Left renal cortex interstitium (tissue), 4 donors: ENCODE results near the gene ZSCAN25. TPM values are rescaled to one million over a fixed set of nuclear protein-coding genes. Genes with fewer than 3 reads are reported as not detected.
"Not testable (repeated sequence)": the region's sequence is repeated elsewhere in the genome, so short reads cannot be mapped to it uniquely, and the experiment has no call there.

Source experiments
- DNase-seq, 4 donors: peaks; one replicate each; pipeline ENCODE4 v3.0.0-alpha.2; 2013; ENCODE audit warnings: low read depth in 4 of 4, low spot score in 2 of 4, missing footprints in 1 of 4
- polyA plus RNA-seq, 4 donors: library from polyadenylated mRNA; unstranded; fragments of 120-200 nt; gene quantifications; one replicate each; pipeline ENCODE4 v1.2.1, GENCODE V29; 2013; ENCODE audit not compliant: insufficient read length in 4 of 4

Gene ZSCAN25
- polyA plus RNA-seq, 4 donors = 17.3 to 21.4 (median 19.6) TPM

DNA sequence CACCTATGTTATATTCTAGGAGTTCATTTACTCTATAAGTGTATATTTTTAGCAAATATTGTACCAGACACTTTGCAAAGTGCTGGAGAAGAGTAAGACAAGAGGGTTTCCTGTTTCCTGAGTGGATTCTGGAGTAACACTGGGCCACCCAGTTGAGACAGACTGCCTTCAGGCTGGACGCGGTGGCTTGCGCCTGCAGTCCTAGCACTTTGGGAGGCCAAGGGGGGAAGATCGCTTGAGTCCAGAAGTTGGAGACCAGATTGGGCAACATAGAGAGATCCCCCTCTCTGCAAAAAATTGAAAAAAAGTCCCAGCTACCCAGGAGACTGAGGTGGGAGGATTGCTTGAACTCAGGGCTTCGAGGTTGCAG lies 772 bp upstream of the ZSCAN25 start:
- no peak for DNase-seq

DNA sequence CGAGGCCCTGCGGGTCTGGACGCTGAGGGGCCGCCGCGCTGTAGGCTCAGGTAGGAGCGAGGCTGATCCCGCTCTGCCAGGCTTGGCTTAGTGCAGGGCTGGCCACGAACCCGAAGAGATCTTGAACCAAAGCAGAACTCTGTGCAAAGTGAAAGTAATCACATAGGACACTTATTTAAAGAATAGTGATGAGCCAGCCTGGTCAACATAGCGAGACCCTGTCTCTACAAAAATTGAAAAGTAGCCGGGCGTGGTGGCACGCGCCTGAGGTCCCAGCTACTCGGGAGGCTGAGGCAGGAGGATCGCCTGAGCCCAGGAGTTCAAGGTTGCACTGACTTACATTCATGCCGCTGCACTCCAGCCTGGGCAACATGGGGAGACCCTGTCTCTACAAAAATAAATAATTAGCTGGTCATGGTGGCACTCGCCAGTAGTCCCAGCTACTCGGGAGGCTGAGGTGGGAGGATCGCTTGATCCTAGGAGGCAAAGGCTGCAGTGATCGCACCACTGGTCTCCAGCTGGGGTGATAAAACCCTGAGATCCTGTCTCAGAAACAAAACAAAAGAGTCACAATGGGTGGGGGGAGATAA lies 541 bp downstream of the ZSCAN25 start:
- DNase-seq = no peak

DNA sequence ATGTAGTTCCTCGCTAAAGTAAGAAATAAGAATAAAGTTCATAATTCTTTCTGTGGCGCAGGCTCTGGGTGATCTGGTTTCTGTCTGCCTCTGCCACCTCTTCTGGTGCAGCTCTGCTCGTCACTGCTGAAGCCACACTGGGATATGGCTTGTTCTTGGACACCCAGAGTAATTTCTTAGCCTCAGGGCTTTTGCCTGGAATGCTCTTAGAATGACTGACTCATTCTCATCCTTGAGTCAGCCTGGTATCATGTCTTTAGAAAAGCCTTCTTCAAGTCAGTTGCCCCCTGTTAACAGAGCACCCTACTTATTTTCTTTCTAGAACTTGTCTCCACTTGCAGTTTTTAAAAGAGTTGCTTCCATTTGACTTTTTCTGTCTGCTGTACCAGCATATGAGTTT lies 2.0 kb downstream of the ZSCAN25 start:
- no peak for DNase-seq

DNA sequence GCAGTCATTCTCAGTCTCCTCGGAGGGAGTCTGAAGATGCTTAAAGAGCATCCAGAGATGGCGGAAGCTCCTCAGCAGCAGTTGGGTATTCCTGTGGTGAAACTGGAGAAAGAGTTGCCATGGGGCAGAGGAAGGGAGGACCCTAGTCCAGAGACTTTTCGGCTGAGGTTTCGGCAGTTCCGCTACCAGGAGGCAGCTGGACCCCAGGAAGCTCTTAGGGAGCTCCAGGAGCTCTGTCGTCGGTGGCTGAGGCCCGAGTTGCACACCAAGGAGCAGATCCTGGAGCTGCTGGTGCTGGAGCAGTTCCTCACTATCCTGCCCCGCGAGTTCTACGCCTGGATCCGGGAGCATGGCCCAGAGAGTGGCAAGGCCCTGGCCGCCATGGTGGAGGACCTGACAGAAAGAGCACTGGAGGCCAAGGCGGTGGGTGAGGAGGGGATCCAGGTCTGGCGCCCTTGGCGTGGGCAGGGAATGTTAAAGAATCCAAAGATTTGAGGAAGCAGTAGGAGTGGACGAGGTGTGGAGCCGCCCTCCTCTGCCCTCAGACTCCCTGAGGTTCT lies 2.9 kb downstream of the ZSCAN25 start:
- no peak for DNase-seq

DNA sequence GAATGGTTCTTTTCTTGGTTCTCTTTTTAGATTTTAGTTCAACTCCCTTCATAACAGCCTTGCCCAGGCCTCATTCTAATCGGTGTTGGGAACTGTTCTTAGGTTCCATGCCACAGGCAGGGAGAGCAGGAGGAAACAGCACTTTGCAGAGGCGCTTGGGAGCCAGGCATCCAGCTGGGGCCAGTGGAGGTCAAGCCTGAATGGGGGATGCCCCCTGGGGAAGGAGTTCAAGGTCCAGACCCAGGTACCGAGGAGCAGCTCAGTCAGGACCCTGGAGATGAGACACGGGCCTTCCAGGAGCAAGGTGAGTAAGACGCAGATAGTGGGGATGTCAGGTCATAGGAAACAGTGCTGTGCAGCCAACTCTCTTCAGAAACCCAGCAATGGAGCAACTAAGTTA lies 4.5 kb downstream of the ZSCAN25 start:
- DNase-seq = no peak

DNA sequence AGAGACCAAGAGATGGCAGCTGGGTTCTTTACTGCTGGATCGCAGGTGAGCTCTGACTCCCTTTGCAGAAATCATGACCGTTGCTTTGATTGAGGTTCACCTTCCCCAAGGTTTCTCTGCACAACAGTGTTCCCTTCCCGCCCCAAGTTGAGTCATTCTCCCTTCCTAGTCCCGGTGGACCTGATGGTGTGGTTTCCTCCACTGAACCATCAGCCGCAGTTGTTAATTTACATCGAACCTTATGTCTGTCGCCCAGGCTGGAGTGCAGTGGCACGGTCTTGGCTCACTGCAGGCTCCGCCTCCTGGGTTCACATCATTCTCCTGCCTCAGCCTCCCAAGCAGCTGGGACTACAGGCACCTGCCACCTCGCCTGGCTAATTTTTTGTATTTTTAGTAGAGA lies 5.8 kb downstream of the ZSCAN25 start:
- DNase-seq = no peak

DNA sequence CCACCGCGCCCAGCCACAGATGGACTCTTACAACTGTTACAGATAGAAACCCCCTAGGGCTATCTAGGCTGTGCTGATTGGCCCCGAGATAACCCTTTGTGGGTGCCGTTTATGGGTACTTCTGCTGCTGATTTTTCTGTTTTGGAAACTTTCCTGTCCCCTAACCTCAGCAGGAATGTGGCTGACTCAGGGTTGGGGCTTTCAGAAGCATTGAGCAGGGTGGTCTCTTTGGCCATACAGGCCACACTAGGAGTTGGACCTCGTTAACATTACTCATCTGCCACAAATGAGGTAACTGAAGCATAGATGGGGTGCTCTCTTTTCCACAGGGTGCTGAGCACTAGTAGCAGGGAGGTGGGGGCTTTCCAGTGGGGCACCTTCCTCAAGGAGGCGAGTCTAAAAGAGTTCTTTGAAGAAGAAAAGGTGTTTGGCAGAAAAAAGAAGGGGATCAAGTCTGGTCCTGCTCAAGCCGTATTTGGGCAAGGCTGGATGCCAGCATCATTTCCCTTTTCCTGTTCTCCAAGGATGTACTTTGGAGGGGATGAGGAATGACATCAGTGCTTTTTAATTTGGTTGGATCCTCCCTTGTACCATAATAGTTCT lies 6.4 kb downstream of the ZSCAN25 start:
- no peak for DNase-seq

DNA sequence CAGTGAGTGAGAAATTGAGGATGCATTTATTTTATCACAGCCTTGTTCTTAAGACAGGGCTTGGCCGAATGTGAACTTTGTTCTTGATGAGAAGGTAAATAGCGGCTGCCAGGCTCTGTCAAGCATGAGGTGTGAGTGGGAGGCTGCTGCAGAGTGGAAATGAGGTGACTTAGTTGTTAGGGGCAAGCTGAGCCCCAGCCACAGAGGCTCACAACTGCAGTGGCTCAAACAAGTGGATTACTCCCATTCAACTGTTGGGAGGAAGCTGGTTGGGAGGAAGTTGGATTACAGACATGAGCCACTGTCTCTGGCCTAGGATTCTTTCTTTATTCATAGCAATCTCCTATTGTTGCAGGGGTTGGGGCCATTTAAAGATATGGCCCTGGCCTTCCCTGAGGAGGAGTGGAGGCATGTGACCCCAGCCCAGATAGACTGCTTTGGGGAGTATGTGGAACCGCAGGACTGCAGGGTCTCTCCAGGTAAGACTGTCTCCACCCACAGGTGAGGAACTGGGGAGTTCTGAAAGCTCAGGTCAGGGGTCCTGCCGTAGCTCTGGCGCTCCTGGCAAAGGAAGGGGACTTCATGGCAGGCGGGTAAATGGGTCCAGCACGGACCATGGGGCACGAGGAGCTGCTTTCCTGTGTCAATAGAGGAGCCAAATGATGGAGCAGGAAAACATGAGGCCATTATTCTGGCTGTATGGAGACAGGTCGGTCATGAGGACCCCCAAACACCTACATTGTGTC lies 7.1 kb downstream of the ZSCAN25 start:
- DNase-seq = no peak

DNA sequence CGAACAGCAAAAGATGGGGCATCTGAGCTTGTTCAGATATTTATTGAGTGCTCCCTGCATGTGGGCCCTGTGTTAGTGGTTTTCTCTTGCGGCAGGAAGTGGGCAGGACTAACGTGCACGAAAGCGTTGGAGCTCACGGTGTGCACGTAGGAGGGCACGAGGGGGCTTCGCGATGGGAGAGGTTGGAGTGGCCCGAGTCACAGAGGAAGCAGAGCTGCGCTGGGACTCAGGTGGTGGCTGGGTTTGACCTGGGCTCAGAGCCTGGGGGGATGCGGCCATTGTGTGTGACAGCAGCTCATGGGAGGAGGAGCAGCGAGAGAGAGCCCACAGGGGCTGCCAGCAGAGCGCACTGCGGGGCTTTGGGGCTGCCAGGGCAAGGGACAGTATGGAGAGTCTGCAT lies 7.7 kb downstream of the ZSCAN25 start:
- no peak for DNase-seq

DNA sequence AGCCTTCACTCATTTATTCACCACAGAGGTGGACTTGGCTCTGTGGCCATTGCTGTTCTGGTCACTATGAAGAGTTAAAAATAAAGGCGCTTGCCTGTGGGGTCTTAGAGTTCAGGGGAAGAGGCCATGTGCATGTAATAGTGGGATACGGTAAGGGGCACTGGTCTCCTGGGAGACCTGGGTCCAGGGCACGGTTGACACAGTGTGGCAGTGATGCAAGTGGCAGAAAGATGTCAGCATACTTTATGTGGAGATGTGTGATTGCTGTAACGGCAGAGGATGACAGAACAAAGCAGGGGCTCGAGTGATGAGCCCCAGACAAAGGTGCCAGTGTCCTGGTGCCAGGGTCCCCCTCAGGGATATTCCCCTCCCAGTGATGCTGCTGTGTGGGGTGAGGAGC lies 8.6 kb downstream of the ZSCAN25 start:
- DNase-seq = no peak

DNA sequence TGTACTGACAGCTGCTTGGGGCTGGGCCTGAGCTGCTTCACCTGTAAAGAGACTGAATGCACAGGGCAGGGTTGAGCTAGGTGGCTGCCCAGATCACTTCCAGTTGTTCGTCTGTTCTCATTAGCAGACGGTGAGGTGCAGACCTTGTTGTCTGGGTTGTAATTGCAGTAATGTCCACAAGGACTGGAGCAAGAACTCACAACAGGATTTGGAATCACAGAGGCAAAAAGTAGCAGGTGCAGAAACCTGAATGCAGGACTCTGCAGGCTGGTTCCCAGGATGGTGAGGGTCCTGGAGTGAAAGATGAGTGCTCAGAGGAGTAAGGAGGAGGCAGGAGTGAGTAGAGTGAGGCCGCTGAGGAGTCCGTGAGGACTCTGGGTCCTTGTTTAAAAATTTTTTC lies 9.2 kb downstream of the ZSCAN25 start:
- DNase-seq = no peak

DNA sequence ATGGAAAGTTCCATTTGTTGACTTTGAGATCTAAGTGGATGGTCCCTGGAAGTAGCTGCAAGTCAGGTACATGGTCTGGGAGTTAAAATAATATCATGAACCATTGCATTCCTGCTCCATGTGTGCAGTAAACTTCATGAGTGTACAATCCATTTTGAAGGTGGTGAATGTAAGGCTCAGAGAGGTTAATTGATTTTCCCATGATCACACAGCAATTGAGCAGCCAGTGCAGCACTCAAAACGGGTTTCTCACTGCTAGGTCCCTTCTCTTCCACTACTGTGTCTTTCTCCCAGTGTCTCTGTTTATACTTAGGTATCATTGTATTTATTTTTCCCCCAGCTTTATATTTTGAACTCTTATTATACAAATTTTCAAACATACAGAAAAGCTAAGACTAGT lies 9.9 kb downstream of the ZSCAN25 start:
- no peak for DNase-seq

DNA sequence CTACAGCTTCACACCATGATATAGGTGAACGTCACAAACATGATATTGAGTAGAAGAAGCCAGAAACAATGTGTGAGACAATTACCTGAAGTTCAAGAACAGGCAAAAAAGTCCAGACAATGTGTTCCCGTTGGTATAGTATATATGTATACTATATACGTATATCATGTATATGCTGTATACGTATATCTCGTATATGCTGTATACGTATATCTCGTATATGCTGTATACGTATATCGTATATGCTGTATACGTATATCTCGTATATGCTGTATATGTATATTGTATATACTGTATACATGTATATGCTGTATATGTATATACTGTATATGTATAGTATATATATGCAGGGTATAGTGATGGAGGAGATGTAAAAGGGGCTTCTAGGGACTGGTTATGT lies 10.8 kb downstream of the ZSCAN25 start:
- no peak for DNase-seq

DNA sequence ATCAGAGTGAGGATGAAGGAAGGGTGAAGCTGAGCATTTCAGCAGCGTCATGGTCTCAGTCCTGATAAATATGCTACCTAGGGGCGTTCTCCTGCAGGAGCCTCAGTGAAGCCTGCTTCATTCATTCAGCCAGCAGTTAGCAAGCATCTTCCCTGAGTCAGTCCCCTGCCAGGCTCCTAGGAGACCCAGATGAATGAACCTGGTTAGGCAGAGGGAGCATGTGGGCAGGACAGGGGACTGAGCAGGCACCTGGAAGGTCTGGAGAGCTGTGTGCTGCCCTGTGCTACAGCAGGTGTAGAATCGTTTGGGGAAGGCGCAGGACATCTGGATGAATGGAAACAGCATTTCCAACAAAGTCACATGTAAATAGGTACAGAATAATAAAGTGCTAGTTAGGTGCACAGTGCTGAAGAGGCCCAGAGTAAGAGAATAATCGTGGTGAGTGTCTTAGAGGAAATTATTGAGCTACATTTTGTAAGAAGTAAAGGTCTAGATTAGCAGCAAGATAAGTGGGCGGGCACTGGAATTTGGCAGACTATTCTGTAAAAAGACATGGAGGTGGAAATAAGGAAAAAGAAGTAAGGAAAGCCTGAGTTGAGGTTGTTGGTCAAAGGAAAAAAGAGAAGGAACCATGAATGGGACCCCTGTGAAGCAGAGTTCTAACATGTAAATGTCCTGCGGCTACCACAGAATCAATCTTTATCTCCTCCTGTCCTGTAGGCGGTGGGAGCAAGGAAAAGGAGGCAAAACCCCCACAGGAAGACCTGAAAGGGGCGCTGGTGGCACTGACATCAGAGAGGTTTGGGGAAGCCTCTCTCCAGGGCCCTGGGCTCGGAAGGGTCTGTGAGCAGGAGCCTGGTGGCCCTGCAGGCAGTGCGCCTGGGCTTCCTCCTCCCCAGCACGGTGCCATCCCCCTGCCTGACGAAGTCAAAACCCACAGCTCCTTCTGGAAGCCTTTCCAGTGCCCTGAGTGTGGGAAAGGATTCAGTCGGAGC lies 12.0 kb downstream of the ZSCAN25 start:
- DNase-seq = no peak

DNA sequence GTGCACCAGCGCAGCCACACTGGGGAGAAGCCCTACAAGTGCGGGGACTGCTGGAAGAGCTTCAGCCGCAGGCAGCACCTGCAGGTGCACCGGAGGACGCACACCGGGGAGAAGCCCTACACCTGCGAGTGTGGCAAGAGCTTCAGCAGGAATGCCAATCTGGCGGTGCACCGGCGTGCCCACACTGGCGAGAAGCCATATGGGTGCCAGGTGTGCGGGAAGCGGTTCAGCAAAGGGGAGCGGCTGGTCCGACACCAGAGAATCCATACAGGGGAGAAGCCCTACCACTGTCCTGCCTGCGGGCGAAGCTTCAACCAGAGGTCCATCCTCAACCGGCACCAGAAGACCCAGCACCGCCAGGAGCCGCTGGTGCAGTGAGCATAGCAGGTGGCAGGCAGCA lies 12.9 kb downstream of the ZSCAN25 start:
- no peak for DNase-seq

DNA sequence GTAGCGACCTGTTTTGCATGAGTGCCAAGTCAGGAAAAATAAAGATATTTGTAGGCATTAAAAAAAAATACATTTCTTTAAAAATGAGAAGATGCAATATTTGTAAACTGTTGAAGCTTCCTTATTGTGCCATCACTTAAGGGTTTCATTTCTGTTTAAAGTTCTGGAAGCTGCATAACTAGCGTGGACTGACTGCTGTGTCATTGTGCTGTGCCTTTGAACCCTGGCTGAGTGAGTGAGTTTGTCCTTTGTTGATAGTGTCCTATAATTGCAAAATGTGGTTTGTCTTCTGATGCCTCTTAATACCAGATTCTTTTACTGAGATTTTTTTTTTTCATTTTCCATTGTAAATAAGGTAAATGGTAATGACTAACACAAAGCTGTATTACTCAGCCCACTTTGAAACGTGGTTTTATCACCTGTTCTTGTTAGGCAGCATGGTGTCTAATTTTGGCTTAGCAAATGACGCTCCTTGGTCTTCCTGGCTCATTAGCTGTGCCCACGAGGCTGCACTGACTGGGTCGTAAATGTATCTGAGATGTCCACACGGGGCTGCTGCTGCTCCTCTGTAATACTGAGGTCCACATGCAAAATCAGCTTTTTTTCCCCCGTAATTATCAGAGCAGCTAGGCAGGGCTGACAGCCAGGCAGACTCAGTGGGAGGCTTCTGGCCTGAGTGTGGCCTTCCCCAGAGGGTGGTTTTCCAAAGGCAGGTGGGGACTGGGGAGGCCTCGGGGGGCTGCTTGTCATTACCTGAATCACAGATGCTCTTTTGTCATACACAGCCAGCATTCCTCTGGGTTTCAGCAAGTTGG lies 14.8 kb downstream of the ZSCAN25 start:
- no peak for DNase-seq

DNA sequence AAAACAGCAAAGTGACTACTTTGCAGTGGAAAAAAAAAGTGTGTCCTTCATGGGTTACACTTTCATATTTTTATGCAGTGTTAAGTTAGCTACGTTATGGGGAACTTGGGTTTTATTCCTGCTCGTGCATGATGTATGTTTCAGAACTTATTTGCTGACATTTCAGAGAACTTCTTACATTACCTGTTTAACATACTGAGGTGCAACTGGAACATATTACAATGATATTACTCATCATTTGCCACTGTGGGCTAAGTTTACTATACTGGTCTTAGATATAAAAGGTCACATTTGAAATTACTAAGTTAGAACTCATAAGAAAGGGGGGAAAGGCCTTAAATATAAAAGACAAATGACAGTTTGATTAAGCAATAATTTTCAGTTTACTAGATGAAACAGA lies 20.7 kb downstream of the ZSCAN25 start:
- DNase-seq = not testable (repeated sequence)

DNA sequence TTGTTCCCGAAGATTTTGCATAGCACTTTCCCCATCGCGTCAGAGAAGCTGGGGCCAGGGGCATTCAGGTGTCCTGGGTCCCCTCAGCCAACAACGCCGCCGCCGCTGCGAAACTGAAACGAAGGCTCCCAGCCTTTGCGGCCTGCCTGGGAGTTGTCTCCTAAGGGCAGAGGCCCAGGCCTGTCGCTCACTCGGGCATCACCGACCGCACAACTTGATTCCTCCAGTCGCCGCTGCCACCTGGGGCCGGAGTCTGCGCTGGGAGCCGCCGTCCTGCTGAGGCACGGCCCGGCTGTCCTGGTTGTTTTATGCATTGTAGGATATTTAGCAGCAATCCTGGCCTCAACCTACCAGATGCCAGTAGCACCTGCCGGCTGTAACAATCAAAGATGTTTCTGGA lies 22.0 kb downstream of the ZSCAN25 start:
- DNase-seq = no peak

DNA sequence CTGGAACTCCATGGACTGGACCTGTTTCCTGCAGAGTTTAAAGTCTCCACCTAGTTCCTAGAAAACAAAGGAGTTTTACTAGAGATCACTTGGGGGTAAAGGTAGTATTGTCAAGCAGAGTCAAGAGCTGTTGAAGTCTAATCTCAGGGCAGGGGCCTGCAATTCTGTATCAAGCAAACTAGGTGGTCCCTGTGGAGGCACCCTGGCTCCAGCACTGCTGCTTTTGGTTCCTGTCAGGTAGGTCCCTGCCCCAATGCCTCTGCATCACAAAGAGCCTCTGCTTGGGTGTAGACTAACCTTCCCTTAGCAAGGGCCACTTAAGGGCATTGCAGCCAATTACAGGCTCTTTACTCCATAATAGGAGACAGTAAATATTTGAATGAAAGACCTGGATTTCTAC lies 22.5 kb downstream of the ZSCAN25 start:
- no peak for DNase-seq

DNA sequence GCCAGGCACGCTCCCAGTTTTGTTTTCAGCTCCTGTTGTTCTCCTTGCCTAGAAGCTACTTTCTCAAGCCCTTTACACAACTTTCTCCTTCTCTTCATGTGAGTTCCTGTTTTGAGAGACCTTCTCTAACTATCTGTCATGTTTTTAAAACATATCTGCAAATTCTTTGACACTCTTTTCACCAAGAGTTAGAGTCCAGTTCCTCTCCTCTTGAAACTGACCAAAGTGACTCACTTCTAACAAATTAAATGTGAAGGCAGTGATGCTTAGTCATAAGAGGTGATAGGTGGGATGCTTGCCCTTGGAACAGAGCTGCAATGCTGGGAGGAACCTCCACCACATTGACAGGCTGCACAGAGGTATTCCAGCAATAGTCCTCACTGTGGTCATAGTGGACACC lies 25.3 kb downstream of the ZSCAN25 start:
- DNase-seq = no peak
